Liver (tissue), 3 donors: ENCODE results near the gene PEAK3.

Source experiments
- CTCF ChIP-seq: fragments of 150-350 bp; IDR thresholded peaks from 2 replicates; pipeline ENCODE4 v1.5.1; 2017; ENCODE audit warnings: improper control_type of control experiment, low read depth, low read length; ENCODE audit not compliant: missing input control
- EGR1 ChIP-seq, 2 donors: IDR thresholded peaks; 2 replicates each; pipeline ENCODE4 v1.6.1; 2016 to 2018; ENCODE audit warnings: antibody characterized with exemption in 2 of 2, low read depth in 2 of 2
- RAD21 ChIP-seq, 2 donors: IDR thresholded peaks; 2 replicates each; pipeline ENCODE4 v1.6.1; 2016; ENCODE audit warnings: antibody characterized with exemption in 2 of 2, mild to moderate bottlenecking in 2 of 2
- TAF1 ChIP-seq: conservative IDR thresholded peaks from 2 replicates; pipeline ENCODE4 v1.6.1; 2016; ENCODE audit warnings: antibody characterized with exemption, mild to moderate bottlenecking
- donor health status: healthy.
- donor health status: healthy.

- no peak for TF ChIP-seq CTCF
- TF ChIP-seq RAD21 (IDR thresholded peaks at IDR 0.05) = no peak
- no peak for TF ChIP-seq EGR1 (IDR thresholded peaks at IDR 0.05; ENCODE audit: low read depth in 2 of 2)
- no peak for TF ChIP-seq TAF1
These were observed 43.5 kb upstream of the PEAK3 start for GRCh38 chr19:2325281-2326046.
